ENCODE results near the gene KCND3. TPM values are rescaled to one million over a fixed set of nuclear protein-coding genes. Genes with fewer than 3 reads are reported as not detected.

The KCND3 gene
- total RNA-seq, 4 donors from 2014 or later: 2.4 to 6.0 (median 3.9) TPM

- 54 to 58% methylated on average over 4 to 5 of the region's 5 CpGs for WGBS, 2 donors
- no peak for DNase-seq
- Histone ChIP-seq H3K36me3 (peaks cover 0 to 5% (median 0%) of the 10 kb centered on the region in 3 donors), H3K4me3 (peak overlapping the region in 1 of 4 donors; percentile 17), H3K4me1 (peaks cover 25 to 92% (median 47%) of the 10 kb centered on the region in 3 donors), H3K27ac (peak overlapping the region; percentile 52 to 90 (median 70)), H3K27me3 (no peaks in the 10 kb centered on the region), H3K9me3 (no peaks in the 10 kb centered on the region)
- TF ChIP-seq CTCF (IDR thresholded peaks at IDR 0.05) (no peak), POLR2A (IDR thresholded peaks at IDR 0.05) (no peak)
- intact Hi-C loops (cut with DNase I): no loop called here
Measured at GRCh38 chr1:111733992-111734341, 255.5 kb downstream of the KCND3 start.

DNA sequence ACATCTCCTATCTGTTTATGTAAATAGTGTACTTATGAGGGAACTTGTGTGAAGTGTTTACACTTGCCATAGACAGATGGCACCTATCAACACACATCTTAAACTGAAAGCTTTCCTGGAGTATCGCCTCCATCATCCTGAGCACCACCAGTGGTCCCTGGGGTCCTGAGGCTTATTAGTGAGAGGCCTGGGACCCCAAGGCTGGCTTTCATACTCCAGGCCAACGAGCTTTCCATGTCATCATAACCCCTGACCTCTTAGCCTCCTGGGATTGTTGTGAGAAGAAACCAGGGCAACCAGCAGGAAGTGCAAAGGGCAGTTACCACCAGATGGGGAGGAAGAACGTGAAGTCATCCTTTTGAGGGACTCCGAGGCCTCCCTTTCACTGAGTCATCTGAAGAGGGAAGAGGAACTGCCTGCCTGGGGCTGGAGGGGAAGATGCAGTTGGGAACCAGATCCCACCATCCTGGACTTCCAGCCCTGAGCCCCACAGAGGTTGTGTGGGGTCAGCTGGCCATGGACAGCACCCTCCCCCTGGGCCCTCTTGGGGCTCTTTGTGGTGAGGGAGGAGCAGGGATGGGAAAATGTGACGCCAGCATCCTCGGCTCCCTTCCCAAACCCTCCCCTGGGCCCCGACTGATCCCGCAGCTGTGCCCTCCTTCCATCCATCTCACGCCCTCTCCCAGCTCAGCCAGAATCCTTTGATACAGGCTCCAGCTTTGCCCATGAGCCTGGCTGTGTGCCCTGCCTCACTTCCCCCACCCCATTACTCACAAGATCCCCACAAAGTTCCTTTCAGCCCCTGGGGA, 256.1 kb downstream of the KCND3 start:
- TF ChIP-seq POLR2A (IDR thresholded peaks at IDR 0.05): no peak
- no peak for TF ChIP-seq CTCF (IDR thresholded peaks at IDR 0.05)
- intact Hi-C loops (cut with DNase I): no loop called here
- no peaks in the 10 kb centered on the region for H3K9me3 ChIP-seq
- H3K36me3 ChIP-seq: peaks cover 0 to 5% (median 0%) of the 10 kb centered on the region in 3 donors
- H3K27ac ChIP-seq: peak overlapping the region; percentile 52 to 90 (median 70)
- no peak for DNase-seq
- H3K4me1 ChIP-seq: peaks cover 25 to 92% (median 47%) of the 10 kb centered on the region in 3 donors
- H3K4me3 ChIP-seq: peak overlapping the region in 1 of 4 donors; percentile 17
- WGBS, 2 donors: 39 to 40% methylated on average over 4 of the region's 9 CpGs
- no peaks in the 10 kb centered on the region for H3K27me3 ChIP-seq

DNA sequence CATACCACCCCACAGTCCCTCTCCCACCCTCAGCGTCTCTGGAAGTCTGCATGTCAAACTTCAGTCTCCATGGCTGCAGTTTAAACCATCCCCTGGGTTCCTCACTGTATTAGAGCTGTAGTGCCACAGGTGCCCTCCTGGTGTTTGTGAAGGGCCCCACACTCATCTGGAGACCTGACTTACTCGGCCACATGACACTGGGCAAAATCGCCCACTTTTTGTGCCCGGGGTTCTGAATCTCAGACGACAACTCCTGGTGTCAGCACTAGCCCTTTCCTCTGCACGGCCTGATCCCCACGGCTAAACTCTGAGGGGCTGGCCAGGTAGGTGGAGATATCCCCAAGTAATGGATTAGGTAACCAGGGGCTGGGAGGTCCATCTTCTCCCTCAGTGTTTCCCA, 256.8 kb downstream of the KCND3 start:
- Histone ChIP-seq H3K4me1 (peaks cover 19 to 85% (median 44%) of the 10 kb centered on the region in 3 donors), H3K36me3 (peaks cover 0 to 5% (median 0%) of the 10 kb centered on the region in 3 donors), H3K4me3 (no peak overlapping the region), H3K9me3 (no peaks in the 10 kb centered on the region), H3K27me3 (no peaks in the 10 kb centered on the region), H3K27ac (peak overlapping the region; percentile 52 to 90 (median 70))
- intact Hi-C loops (cut with DNase I): no loop called here
- DNase-seq: no peak
- WGBS, 2 donors: 81 to 90% methylated on average over 3 to 7 of the region's 7 CpGs
- TF ChIP-seq CTCF (IDR thresholded peaks at IDR 0.05) (no peak), POLR2A (IDR thresholded peaks at IDR 0.05) (no peak)

GRCh38 chr1:111731956-111732355, 257.5 kb downstream of the KCND3 start:
- TF ChIP-seq POLR2A (IDR thresholded peaks at IDR 0.05): no peak
- no peak for TF ChIP-seq CTCF (IDR thresholded peaks at IDR 0.05)
- Histone ChIP-seq H3K9me3 (no peaks in the 10 kb centered on the region), H3K27me3 (no peaks in the 10 kb centered on the region), H3K36me3 (peaks cover 0 to 13% (median 2%) of the 10 kb centered on the region in 3 donors), H3K4me1 (peaks cover 13 to 77% (median 37%) of the 10 kb centered on the region in 3 donors), H3K4me3 (no peak overlapping the region), H3K27ac (peak overlapping the region in 3 of 4 donors; percentile 32 to 90 (median 78))
- DNase-seq: no peak
- intact Hi-C loops (cut with DNase I): no loop called here
- WGBS, 2 donors: 86 to 87% methylated on average over 2 to 5 of the region's 6 CpGs

DNA sequence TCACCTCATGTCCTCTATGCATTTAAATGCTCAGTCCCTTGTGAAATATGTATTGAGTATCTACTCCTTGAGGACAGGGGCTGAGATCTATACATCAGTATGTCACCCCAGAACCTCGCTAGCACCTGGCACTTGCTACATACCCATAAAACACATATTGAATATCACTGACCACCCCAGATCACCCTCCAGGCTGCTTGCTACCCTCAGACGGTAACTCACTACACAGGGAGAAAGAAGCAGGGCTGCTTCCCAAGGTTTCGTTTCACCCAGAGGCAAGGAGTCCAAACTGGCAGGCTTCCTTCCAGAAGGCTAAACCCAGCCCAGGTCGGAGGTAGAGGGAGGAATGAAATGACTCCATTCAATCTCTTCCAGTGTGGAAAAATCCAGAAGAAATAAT, 258.8 kb downstream of the KCND3 start:
- DNase-seq: no peak
- intact Hi-C loops (cut with DNase I): no loop called here
- 41 to 77% methylated on average over 3 to 4 of the region's 4 CpGs for WGBS, 2 donors
- H3K36me3 ChIP-seq: peaks cover 0 to 17% (median 6%) of the 10 kb centered on the region in 3 donors
- TF ChIP-seq POLR2A (IDR thresholded peaks at IDR 0.05) (no peak), CTCF (IDR thresholded peaks at IDR 0.05) (no peak)
- no peaks in the 10 kb centered on the region for H3K9me3 ChIP-seq
- H3K4me1 ChIP-seq: peaks cover 13 to 69% (median 26%) of the 10 kb centered on the region in 3 donors
- no peaks in the 10 kb centered on the region for H3K27me3 ChIP-seq
- no peak overlapping the region for H3K27ac ChIP-seq
- H3K4me3 ChIP-seq: no peak overlapping the region
